IMR-90 (cell line): ENCODE results near the gene MEST. TPM values are rescaled to one million over a fixed set of nuclear protein-coding genes. Genes with fewer than 3 reads are reported as not detected.

Experiments
- ATAC-seq: fragments of 200-7000 bp; cut with Tn5 transposase; 2 replicates; pipeline ENCODE4 v1.9.1; 2020; ENCODE audit warnings: low read depth, mild to moderate bottlenecking, moderate library complexity
- BruUV-seq: library from RNA; stranded (reverse); fragments of 400-500 nt; replicated peaks from 2 replicates; lab custom pipeline; 2021; lab: Mats Ljungman, UMichigan
- CTCF ChIA-PET: fragments of 300-600 bp; formaldehyde crosslinking; extraction: SDS; loops from one replicate; lab custom pipeline; 2021; ENCODE audit warnings: antibody characterized with exemption; lab: Yijun Ruan, JAX
- POLR2A ChIA-PET: fragments of 300-600 bp; sonication (Branson Sonifier 250); formaldehyde crosslinking; loops from one replicate; lab custom pipeline; 2022; ENCODE audit warnings: antibody characterized with exemption; ENCODE audit not compliant: unreplicated experiment; lab: Charles Lee
- DNase-seq: peaks from one replicate; pipeline ENCODE4 v3.0.0; 2013
- H2AFZ ChIP-seq: replicated peaks from 2 replicates; pipeline ENCODE3; 2013; ENCODE audit warnings: low read length, mild to moderate bottlenecking; ENCODE audit not compliant: poor library complexity
- H2AK5ac ChIP-seq: 2 replicates; pipeline ENCODE4 v1.6.1; 2013; ENCODE audit warnings: low read depth, low read length, inconsistent platforms
- H2AK9ac ChIP-seq: replicated peaks from 2 replicates; pipeline ENCODE3; 2013; ENCODE audit warnings: mild to moderate bottlenecking, low read depth, low read length, moderate library complexity; ENCODE audit not compliant: poor library complexity
- H2BK120ac ChIP-seq: 2 replicates; pipeline ENCODE4 v1.6.1; 2013; ENCODE audit warnings: low read depth, low read length, inconsistent platforms
- H2BK15ac ChIP-seq: 3 replicates; pipeline ENCODE4 v1.6.1; 2013; ENCODE audit warnings: low read depth, low read length, inconsistent platforms
- H2BK20ac ChIP-seq: 2 replicates; pipeline ENCODE4 v1.6.1; 2013; ENCODE audit warnings: low read depth, mild to moderate bottlenecking, inconsistent platforms, low read length, moderate library complexity
- H2BK5ac ChIP-seq: 2 replicates; pipeline ENCODE4 v1.6.1; 2013; ENCODE audit warnings: mild to moderate bottlenecking, low read depth, low read length, inconsistent platforms; ENCODE audit not compliant: poor library complexity, severe bottlenecking
- H3K14ac ChIP-seq: replicated peaks from 2 replicates; pipeline ENCODE4 v1.6.1; 2013; ENCODE audit warnings: low read depth, low read length, inconsistent platforms
- H3K18ac ChIP-seq: 2 replicates; pipeline ENCODE4 v1.6.1; 2013; ENCODE audit warnings: low read depth, low read length, control low read depth
- H3K23ac ChIP-seq: 2 replicates; pipeline ENCODE4 v1.6.1; 2013; ENCODE audit warnings: low read depth, low read length, inconsistent platforms
- H3K27ac ChIP-seq: 2 replicates; pipeline ENCODE4 v1.5.1; 2013; ENCODE audit warnings: mild to moderate bottlenecking, control low read depth, low read length; ENCODE audit not compliant: insufficient read depth
- H3K27me3 ChIP-seq: 2 replicates; pipeline ENCODE4 v1.6.1; 2013; ENCODE audit warnings: low read length; ENCODE audit not compliant: control insufficient read depth, insufficient read depth
- H3K36me3 ChIP-seq: 2 replicates; pipeline ENCODE4 v1.6.1; 2013; ENCODE audit warnings: low read length, mixed read lengths; ENCODE audit not compliant: control insufficient read depth, insufficient read depth
- H3K4ac ChIP-seq: 2 replicates; pipeline ENCODE4 v1.6.1; 2013; ENCODE audit warnings: low read depth, low read length, inconsistent platforms
- H3K4me1 ChIP-seq: 2 replicates; pipeline ENCODE4 v1.6.1; 2013; ENCODE audit warnings: low read length, mixed read lengths; ENCODE audit not compliant: control insufficient read depth, insufficient read depth
- H3K4me2 ChIP-seq: 2 replicates; pipeline ENCODE4 v1.6.1; 2013; ENCODE audit warnings: low read depth, mild to moderate bottlenecking, control low read depth, low read length, moderate library complexity
- H3K4me3 ChIP-seq: 2 replicates; pipeline ENCODE4 v1.5.1; 2013; ENCODE audit warnings: low read depth, mild to moderate bottlenecking, control low read depth, low read length, moderate library complexity; ENCODE audit not compliant: insufficient read depth
- H3K56ac ChIP-seq: 2 replicates; pipeline ENCODE4 v1.6.1; 2013; ENCODE audit warnings: low read length, inconsistent platforms; ENCODE audit not compliant: insufficient read depth; ENCODE audit errors: extremely low read depth
- H3K79me1 ChIP-seq, 2 experiments: 2 replicates each; pipeline ENCODE4 v1.6.1; 2013; ENCODE audit warnings: low read length in 2 of 2, inconsistent platforms in 1 of 2, low read depth in 1 of 2
- H3K9ac ChIP-seq: 2 replicates; pipeline ENCODE4 v1.6.1; 2013; ENCODE audit warnings: low read depth, low read length, control low read depth
- H3K9me1 ChIP-seq: 2 replicates; pipeline ENCODE4 v1.6.1; 2013; ENCODE audit warnings: low read length, inconsistent platforms; ENCODE audit not compliant: insufficient read depth
- H3K9me3 ChIP-seq: 2 replicates; pipeline ENCODE4 v1.6.1; 2013; ENCODE audit warnings: low read length; ENCODE audit not compliant: control insufficient read depth, insufficient read depth
- H4K20me1 ChIP-seq: 2 replicates; pipeline ENCODE4 v1.6.1; 2013; ENCODE audit warnings: low read length, inconsistent platforms; ENCODE audit not compliant: insufficient read depth
- H4K5ac ChIP-seq: 2 replicates; pipeline ENCODE4 v1.6.1; 2013; ENCODE audit warnings: mild to moderate bottlenecking, low read depth, low read length, control low read depth
- H4K8ac ChIP-seq, 2 experiments: 2 replicates each; pipeline ENCODE4 v1.6.1; 2013; ENCODE audit warnings: low read depth in 2 of 2, low read length in 2 of 2, control low read depth in 1 of 2, inconsistent platforms in 1 of 2
- H4K91ac ChIP-seq: 2 replicates; pipeline ENCODE4 v1.6.1; 2013; ENCODE audit warnings: low read depth, low read length, inconsistent platforms; ENCODE audit not compliant: insufficient read depth
- SMC3 ChIP-seq: fragments of 150-350 bp; IDR thresholded peaks from 2 replicates; pipeline ENCODE4 v1.6.1; 2016; ENCODE audit warnings: low read depth, mild to moderate bottlenecking, antibody characterized with exemption, low read length, moderate library complexity
- WGBS, 2 experiments: methylation state at CpG; one replicate each; pipeline versions ENCODE4 v1.1.5 to v1.1.7; 2013; ENCODE audit warnings: missing lambda C conversion rate in 2 of 2; ENCODE audit not compliant: insufficient read length in 1 of 2; ENCODE audit errors: extremely low coverage in 2 of 2; 5-methylcytosine and 5-hydroxymethylcytosine counted together
- dilution Hi-C: fragments of 300-500 bp; cut with HindIII; formaldehyde crosslinking; loops from one replicate; pipeline ENCODE4 v1.14.3; 2018; ENCODE audit warnings: low sequenced_read_pairs; ENCODE audit not compliant: unreplicated experiment
- in situ Hi-C: fragments of 300-500 bp; cut with MboI; formaldehyde crosslinking; loops from 3 replicates; pipeline ENCODE4 v1.14.3; 2019; ENCODE audit warnings: low sequenced_read_pairs, inconsistent platforms, mixed read lengths
- intact Hi-C: fragments of 100-400 bp; cut with micrococcal nuclease; formaldehyde crosslinking; loops from 2 replicates; pipeline ENCODE4 v1.10.0; 2022
- polyA plus RNA-seq, 3 experiments: library from polyadenylated mRNA; depleted of rRNA; stranded (reverse); fragments of >200 nt; gene quantifications; 2 replicates each; pipeline ENCODE4 v1.2.3, GENCODE V29; 2012; ENCODE audit warnings: low replicate concordance in 1 of 3
- total RNA-seq: library from RNA; depleted of rRNA; stranded (reverse); fragments of >200 nt; gene quantifications from 2 replicates; pipeline ENCODE4 v1.2.3, GENCODE V29; 2012

Gene MEST
- total and polyA plus RNA-seq, 2 of the 4 experiments (the other 2 are of a cell fraction), result 219 to 317 TPM

GRCh38 chr7:130479716-130480400 is 12.0 kb upstream of the MEST start:
- H3K9ac ChIP-seq, result no peak overlapping the region
- no peak overlapping the region for H3K23ac ChIP-seq
- ChIA-PET POLR2A (interaction anchor here (0.7 kb wide), 1 partner anchor 9 kb away, joined by 4 read pairs; no protein-coding TSS in a partner anchor), CTCF (no interaction called here)
- no peak for TF ChIP-seq SMC3
- no peaks in the 10 kb centered on the region for H3K36me3 ChIP-seq
- H3K4me3 ChIP-seq, result no peak overlapping the region
- H4K91ac ChIP-seq, result no peak overlapping the region
- H3K9me3 ChIP-seq, result peaks cover 4% of the 10 kb centered on the region
- dilution Hi-C loops, result no loop called here
- ATAC-seq, result no peak
- WGBS, 2 experiments, result no CpG with 5 or more reads among the region's 1 CpG
- no peaks in the 10 kb centered on the region for H3K79me1 ChIP-seq
- BruUV-seq, result no TSS peak
- no peak overlapping the region for H2AFZ ChIP-seq
- no peak overlapping the region for H3K18ac ChIP-seq
- no peak overlapping the region for H2BK15ac ChIP-seq
- H4K8ac ChIP-seq, result no peak overlapping the region
- no peak overlapping the region for H2BK5ac ChIP-seq
- H3K27me3 ChIP-seq, result no peaks in the 10 kb centered on the region; the same call in 1 of the 2 replicates
- intact Hi-C loops, result no loop called here
- no peak for DNase-seq
- H3K27ac ChIP-seq, result no peak overlapping the region
- no peaks in the 10 kb centered on the region for H4K20me1 ChIP-seq
- no peak overlapping the region for H3K14ac ChIP-seq
- no peak overlapping the region for H4K5ac ChIP-seq
- H2AK9ac ChIP-seq, result no peak overlapping the region
- H3K4me2 ChIP-seq, result no peak overlapping the region
- no peak overlapping the region for H2BK20ac ChIP-seq
- no peak overlapping the region for H3K4ac ChIP-seq
- H2AK5ac ChIP-seq, result no peak overlapping the region
- no peaks in the 10 kb centered on the region for H3K4me1 ChIP-seq
- H3K56ac ChIP-seq, result no peak overlapping the region
- no peaks in the 10 kb centered on the region for H3K9me1 ChIP-seq
- H2BK120ac ChIP-seq, result no peak overlapping the region
- in situ Hi-C loops, result loop anchor here (10.0 kb wide), 1 partner anchor 405 kb away; the partner anchor contains the start of gene KLHDC10
